Prostate gland (tissue), 2 donors: ENCODE data around the gene PRSS27.

Source experiments
- POLR2A ChIP-seq: fragments of 450-650 bp; IDR thresholded peaks from one replicate; pipeline ENCODE4 v1.6.1; 2016; ENCODE audit warnings: antibody characterized with exemption, mild to moderate bottlenecking
- POLR2AphosphoS5 ChIP-seq: sonication (generic); formaldehyde crosslinking; IDR thresholded peaks from one replicate; pipeline ENCODE4 v1.6.1; 2017; ENCODE audit warnings: antibody characterized with exemption
- TF ChIP-seq, protein P1 (sequence below), 4 experiments: fragments of 200-600 bp in 2 of 4; fragments of 450-650 bp in 2 of 4; sonication (generic) in 2 of 4; IDR thresholded peaks; 1 replicate in 3 of 4; 2 replicates in 1 of 4; pipeline ENCODE4 v1.5.1; 2016 to 2019; ENCODE audit warnings: antibody characterized with exemption in 4 of 4, mild to moderate bottlenecking in 2 of 4, moderate library complexity in 2 of 4

DNA sequence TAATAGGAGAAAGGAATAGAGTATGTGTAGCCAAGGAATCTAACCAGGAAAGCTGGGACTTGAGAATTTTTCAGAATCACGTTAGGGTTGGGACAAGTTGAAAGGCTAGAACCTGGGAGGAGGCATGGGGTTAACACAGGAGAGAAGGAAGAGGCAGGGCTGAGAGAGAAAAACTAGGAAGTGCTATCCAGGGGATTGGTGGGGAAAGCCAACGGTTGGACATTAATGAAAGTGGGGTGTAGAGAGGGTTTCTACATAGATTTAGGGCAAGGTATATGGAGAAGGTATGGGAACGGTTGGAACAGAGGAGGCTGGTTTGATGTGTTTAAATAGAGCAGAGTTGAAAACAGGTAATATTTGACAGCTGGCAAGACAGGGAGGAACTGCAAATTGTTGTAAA lies 35.1 kb upstream of the PRSS27 start:
- TF ChIP-seq, protein P1, sequence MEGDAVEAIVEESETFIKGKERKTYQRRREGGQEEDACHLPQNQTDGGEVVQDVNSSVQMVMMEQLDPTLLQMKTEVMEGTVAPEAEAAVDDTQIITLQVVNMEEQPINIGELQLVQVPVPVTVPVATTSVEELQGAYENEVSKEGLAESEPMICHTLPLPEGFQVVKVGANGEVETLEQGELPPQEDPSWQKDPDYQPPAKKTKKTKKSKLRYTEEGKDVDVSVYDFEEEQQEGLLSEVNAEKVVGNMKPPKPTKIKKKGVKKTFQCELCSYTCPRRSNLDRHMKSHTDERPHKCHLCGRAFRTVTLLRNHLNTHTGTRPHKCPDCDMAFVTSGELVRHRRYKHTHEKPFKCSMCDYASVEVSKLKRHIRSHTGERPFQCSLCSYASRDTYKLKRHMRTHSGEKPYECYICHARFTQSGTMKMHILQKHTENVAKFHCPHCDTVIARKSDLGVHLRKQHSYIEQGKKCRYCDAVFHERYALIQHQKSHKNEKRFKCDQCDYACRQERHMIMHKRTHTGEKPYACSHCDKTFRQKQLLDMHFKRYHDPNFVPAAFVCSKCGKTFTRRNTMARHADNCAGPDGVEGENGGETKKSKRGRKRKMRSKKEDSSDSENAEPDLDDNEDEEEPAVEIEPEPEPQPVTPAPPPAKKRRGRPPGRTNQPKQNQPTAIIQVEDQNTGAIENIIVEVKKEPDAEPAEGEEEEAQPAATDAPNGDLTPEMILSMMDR (IDR thresholded peaks at IDR 0.05) = no peak
- TF ChIP-seq POLR2A = no peak
- TF ChIP-seq POLR2AphosphoS5 = no peak
